ENCODE data around the gene SIRT6.
"Not testable (repeated sequence)": the region's sequence is repeated elsewhere in the genome, so short reads cannot be mapped to it uniquely, and the experiment has no call there.

DNA sequence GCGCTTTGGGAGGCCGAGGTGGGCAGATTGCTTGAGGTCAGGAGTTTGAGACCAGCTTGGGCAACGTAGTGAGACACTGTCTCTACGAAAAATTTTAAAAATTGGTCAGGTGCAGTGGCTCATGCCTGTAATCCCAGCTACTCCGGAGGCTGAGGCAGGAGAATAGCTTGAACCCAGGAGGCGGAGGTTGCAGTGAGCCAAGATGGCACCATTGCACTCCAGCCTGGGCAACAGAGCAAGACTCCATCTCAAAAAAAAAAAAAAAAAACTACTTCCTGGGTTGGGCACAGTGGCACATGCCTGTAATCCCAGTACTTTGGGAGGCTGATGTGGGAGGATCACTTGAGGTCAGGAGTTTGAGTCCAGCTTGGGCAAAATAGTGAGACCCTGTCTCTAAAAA, 49.2 kb upstream of the SIRT6 start:
- TF ChIP-seq CTCF (conservative IDR thresholded peaks at IDR 0.05 in 1 of 2, IDR thresholded peaks at IDR 0.05 in 1 of 2; ENCODE audit: low read depth in 1 of 2, low read length in 2 of 2); EZH2 (IDR thresholded peaks at IDR 0.05; ENCODE audit: low read length, missing control alignments): not testable (repeated sequence)

Measured in fibroblast of lung (primary cell).